ENCODE measurements around the gene ADAMTS16.
"Not testable (repeated sequence)": the region's sequence is repeated elsewhere in the genome, so short reads cannot be mapped to it uniquely, and the experiment has no call there.

ADAMTS16 gene, protein sequence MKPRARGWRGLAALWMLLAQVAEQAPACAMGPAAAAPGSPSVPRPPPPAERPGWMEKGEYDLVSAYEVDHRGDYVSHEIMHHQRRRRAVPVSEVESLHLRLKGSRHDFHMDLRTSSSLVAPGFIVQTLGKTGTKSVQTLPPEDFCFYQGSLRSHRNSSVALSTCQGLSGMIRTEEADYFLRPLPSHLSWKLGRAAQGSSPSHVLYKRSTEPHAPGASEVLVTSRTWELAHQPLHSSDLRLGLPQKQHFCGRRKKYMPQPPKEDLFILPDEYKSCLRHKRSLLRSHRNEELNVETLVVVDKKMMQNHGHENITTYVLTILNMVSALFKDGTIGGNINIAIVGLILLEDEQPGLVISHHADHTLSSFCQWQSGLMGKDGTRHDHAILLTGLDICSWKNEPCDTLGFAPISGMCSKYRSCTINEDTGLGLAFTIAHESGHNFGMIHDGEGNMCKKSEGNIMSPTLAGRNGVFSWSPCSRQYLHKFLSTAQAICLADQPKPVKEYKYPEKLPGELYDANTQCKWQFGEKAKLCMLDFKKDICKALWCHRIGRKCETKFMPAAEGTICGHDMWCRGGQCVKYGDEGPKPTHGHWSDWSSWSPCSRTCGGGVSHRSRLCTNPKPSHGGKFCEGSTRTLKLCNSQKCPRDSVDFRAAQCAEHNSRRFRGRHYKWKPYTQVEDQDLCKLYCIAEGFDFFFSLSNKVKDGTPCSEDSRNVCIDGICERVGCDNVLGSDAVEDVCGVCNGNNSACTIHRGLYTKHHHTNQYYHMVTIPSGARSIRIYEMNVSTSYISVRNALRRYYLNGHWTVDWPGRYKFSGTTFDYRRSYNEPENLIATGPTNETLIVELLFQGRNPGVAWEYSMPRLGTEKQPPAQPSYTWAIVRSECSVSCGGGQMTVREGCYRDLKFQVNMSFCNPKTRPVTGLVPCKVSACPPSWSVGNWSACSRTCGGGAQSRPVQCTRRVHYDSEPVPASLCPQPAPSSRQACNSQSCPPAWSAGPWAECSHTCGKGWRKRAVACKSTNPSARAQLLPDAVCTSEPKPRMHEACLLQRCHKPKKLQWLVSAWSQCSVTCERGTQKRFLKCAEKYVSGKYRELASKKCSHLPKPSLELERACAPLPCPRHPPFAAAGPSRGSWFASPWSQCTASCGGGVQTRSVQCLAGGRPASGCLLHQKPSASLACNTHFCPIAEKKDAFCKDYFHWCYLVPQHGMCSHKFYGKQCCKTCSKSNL

DNA sequence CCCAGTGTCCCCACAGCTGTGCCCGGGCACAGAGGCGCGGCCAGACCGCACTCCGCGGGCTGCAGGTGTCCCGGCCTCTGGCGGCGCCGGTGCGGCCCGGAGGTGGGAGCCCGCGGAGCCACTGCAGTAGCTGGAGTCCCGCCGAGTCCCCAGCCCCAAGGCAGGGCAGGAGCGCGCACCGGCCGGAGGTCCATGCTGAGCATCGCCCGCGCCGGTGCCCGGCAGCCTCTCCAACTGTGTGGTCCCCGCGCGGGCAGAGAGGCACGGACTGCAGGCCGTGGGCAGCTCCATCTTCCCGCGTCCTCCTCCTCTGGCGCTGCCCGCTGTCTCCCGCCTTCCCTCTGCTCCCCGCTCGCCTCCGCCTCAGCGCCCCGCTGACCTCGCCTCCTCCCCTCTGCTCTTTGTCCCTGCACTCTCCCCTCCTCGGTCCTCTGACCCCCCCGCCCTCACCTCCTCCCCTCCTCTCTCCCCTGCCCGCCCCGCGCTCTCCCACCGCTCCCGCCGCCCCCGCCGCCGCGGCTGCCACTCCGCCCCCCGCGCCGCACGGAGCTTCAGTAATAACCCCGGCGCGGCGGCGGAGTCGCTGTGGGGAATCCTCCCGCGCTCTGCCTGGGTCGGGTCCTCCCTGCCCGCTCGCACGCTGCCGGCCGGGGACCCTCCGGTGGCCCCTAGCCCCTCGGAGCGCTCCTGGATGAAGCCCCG lies at the start of gene ADAMTS16:
Gene ADAMTS16 (plus strand): TSS at position 554 of the 702 bp plus-strand sequence. CDS start 138 bp downstream, at position 692.
- no peak for FAIRE-seq
- DNase-seq (ENCODE audit: low spot score) = no peak

DNA sequence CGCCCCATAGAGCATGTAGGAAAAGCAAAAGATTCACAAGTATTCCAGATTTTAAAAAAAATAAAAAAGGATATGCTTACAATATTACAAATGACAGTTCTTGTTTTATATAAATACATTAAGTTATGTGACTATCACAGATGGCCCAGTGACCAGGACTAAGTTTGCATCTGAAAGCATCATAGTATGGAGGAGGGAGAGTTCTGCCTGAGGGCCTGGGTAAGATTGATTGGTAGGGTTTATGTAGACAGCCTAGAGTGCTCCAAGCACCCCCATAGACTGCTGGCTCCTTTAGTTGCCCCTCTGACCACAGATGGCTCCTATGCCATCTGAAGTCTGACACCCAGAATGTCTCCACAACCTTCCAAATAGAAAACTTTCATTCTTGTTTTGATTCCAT lies 48.0 kb upstream of the ADAMTS16 start:
- FAIRE-seq (no peak), DNase-seq (ENCODE audit: low spot score) (no peak)

DNA sequence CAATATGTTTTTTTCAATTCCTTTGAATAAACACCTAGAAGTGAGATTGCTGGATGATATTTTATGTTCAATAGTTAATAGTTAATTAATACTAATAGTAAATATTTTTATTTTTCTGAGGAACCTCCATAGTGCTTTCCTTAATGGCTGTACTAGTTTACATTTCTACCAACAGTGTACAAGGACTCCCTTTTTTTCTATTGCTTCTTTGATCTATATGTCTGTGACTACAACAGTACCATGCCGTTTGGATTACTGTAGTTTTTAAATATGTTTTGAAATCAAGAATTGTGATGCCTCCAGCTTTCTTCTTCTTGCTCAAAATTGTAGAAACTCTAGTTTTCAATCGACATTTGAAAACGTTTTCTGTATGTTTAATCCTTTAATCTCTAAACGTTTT lies 39.5 kb upstream of the ADAMTS16 start:
- no peak for FAIRE-seq
- no peak for DNase-seq (ENCODE audit: low spot score)

DNA sequence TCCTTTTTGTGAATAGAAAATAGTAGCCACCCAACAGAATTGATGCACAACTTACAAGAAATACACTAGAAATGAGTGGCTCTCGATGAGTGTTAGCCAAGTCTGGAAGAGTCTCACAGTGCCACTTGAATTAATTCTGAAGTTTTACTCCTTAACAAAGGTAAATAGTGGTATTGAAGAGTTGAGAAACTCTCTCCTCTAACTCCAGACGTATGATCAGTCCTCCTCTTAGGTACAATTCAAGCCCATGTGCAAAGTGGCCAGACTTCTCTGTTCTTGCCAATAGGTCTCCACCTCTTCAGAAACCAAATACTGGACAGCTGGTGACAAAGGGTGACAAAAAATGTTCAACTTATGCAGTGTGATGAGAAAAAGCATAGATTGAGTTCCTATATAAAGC lies 38.5 kb upstream of the ADAMTS16 start:
- FAIRE-seq (no peak), DNase-seq (ENCODE audit: low spot score) (no peak)

DNA sequence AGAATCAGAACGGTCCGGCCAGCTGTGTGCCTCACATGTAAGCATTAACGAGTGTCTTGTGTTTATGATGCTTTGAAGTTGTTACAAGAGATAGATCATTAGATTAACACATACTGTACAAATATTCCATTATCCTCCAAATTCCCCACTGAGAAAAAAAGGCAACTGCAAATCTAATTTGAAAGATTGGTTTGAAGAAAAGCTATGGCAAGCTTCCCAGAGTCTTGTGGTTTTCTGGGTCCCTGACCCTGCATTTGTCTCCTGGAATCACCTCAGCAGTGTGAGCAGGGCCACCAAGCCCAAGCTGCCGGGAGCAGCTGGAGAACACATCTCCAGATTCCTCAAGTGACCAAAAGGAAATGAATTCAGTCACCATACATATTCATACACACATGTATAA lies 36.9 kb upstream of the ADAMTS16 start:
- peak; percentile 38 for DNase-seq (ENCODE audit: low spot score)
- peak; percentile 95 for FAIRE-seq

DNA sequence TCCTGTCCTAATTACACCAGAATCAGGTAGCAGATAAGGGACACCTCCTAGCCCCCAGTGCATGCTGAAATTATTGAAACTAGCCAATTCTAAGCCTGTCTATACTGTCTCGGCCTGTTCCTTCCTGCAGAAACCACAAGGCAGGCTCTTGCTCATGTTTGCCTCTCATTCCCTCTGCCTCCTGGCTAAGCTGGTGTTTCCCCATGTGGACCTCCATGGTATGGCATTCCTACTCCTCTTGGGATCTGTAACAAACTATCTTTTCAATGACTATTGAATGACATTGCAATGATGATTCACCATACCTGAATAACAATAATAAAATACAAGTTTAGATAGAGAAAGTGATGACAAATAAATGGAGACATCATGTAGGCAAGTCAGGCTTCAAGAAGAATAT lies 35.6 kb upstream of the ADAMTS16 start:
- FAIRE-seq (no peak), DNase-seq (ENCODE audit: low spot score) (no peak)

DNA sequence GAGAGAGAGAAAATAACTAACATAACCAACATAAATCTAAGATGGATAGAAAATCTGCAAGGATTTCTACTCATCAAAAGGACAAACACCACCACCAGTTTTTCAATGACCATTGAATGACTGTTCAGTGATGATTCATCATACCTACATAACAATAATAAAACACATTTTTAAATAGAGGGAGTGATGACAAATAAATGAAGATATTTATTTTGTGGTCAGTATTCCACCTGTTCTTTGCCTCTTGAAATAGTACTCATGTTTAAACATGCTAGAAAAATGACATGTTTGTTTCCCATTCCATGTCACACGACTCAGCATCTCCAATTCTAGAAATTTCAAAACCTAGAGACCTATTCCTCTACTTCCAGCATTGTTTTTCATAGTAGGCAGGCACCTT lies 34.6 kb upstream of the ADAMTS16 start:
- DNase-seq (ENCODE audit: low spot score) = no peak
- peak; percentile 23 for FAIRE-seq

DNA sequence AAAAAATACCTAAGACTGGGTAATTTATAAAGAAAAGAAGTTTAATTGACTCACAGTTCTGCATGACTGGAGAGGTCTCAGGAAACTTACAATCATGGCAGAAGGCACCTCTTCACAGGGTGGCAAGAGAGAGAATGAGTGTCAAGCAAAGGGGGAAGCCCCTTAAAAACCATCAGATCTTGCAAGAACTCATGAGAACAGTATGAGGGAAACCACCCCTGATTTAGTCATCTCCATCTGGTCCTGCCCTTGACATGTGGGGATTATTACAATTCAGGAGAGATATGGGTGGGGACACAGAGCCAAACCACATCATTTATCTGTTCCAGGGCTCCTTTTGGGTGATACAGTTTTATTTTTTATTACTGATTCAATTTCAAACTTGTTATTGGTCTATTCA lies 23.2 kb upstream of the ADAMTS16 start:
- no peak for DNase-seq (ENCODE audit: low spot score)
- FAIRE-seq = peak; percentile 32

DNA sequence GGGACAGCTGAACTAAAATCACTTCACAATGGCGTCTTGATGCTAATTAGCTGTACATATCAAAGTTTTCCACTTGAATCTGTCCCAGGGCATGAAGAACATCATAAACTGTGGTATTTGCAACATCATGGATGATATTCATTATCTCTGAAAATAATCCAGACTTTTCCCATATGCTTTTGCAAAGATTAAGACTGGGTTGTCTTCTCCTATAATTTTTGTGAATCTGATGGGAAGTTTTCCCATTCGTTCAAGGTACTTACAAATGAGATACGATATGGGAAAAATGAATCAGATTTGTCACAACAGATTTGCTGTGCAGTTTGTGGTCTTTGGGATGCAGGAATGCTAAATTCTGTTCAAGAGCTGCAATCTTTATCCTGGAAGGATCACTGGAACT lies 17.4 kb upstream of the ADAMTS16 start:
- FAIRE-seq (no peak), DNase-seq (ENCODE audit: low spot score) (no peak)

DNA sequence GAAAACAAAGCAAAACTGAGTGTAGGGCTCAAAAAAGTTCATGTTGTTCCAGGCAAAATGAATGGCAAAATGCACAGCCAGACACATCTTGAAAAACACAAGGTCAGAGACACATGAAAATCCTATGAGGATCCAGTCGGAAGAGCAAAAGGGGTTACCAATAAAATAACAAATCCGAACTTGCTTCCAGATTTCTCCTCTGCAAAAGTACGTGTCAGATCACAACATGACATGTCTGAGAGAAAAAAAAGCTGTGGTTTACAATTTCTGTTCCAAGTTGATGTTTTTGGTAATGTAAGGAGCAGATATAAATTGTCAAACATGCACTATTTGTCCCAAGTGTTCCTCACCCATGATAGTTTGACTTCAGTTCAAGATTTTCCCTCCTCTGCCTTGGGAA lies 15.9 kb upstream of the ADAMTS16 start:
- FAIRE-seq = no peak

DNA sequence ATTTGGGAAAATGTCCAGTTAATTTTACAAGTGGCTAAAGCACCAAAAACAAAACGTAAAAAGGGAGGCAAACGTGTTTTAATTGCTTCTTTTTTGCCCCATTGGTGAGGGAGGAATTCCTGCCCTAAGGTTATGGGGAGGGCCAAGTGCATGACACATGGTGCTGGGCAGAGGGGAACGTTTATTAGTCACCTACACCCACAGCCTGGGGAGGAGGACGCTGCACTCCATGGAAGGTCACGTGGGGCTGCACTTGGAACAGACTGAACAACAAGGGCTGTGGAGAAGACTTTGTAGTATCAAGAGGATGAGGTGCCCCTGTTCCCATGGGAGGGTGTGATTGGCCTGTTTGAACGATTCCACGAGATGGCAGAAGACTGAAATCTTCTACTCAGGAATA lies 13.7 kb upstream of the ADAMTS16 start:
- FAIRE-seq (peak; percentile 97), DNase-seq (ENCODE audit: low spot score) (peak; percentile 90)

More for the DNA sequence above, 15.9 kb upstream of the ADAMTS16 start:
- no peak for DNase-seq (ENCODE audit: low spot score)

DNA sequence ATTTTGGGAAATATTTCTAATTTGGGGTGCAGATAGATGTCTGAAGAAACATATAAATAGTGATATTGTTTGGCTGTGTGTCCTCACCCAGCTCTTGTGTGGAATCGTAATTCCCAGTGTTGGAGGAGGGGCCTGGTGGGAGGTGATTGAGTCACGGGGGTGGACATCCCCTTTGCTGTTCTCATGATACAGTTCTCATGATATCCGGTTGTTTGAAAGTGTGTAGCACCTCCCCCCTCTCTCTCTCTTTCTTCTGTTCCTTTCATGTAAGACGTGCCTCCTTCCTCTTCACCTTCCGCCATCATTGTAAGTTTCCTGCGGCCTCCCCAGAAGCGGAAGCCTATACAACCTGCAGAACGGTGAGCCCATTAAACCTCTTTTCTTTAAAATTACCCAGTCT lies 11.4 kb upstream of the ADAMTS16 start:
- no peak for DNase-seq (ENCODE audit: low spot score)
- FAIRE-seq = no peak

DNA sequence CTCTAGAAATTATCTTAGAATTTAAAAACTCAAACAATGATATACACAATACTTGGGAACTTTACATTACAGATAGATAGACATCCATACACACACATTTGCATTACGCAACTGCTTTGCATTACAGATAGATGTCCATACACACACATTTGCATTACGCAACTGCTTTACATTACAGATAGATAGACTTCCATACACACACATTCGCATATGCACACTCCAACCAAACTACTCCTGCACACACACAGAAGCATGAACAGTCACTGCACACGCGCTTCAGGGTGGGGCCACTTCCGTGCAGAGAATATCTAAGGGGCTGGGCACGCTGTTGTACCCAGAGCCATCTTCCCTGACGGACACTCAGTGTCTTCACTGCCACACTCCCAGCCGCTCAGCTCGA lies 7.9 kb upstream of the ADAMTS16 start:
- no peak for FAIRE-seq
- DNase-seq (ENCODE audit: low spot score) = no peak

DNA sequence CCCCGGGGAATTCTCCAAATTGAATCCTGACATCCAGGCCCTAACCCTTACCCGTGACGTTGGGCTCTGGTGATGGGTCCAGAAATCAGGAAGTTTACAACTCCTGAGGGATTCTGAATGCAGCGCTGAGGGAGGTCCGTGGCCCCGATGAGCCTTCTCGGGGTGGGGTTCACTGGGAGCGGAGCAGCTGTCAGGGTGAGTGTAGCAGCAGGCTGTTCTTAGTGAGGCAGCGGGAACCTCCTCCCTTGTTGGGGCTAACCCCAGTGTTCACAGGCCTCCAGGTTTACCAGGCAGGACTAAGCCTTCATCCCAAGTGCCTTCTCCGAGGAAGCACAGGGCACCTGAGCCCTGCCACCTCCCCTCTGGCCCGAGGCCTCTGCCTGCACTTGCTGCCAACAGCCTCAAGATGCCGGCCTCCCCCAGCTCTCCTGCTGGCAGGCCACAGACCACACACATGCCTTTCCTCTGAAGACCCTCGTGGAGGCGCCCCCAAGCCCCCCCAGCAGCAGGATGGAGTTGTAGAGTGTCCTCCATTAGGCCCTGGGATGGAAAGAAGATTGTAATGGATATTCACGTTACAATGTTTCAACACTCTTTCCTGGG lies 7.3 kb upstream of the ADAMTS16 start:
- DNase-seq (ENCODE audit: low spot score) (no peak), FAIRE-seq (no peak)

DNA sequence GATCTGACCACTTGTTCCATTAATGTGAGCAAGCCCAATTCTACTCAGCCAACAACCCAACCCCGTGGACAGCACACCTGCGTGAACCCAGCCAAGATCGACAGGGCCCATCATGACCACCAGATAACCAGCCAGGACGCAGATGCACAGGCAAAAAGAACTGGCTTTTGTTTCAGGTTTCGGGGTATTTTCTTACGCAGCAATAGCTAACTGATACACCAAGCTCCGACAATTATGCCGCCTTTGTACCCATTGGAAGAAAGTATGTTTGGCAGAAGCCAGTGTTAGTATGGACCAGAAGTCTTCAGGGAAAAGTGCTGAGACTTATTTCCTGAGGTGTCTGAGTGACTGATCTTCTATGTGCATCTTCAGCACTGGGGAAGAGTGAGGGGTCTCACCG lies 6.0 kb upstream of the ADAMTS16 start:
- FAIRE-seq (no peak), DNase-seq (ENCODE audit: low spot score) (no peak)

DNA sequence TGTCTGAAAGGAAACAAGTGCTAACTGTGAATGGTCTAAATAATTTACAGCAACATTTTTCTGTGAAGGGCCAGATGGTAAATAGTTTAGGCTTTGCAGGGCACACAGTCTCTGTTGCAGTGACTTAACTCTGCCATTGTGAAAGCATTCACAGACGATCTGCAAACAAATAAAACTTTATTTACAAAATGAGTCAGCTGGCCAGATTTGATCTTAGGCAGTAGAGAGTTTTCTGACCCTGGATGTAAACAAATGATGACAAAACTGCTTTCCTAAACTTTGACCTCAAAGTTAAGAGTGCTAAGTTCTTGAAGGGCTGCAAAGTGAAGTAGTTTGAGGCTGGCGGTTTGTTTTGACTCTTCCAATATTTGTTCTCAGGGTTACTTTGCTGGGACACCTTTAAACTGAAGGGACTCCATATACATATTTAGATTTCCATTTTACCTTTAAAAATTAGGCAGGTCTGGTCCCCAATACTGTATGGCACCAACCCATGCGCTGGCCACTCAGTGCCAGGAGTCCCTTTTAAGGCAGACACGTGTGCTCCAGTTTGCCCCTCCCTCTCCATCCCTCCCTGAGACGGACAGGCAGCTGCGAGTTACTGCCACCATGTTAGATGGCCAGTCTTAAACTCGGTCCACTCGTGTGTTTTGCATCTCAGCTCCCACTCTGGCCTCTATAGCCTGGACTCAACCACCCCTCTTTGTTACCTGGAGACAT lies 4.0 kb upstream of the ADAMTS16 start:
- no peak for FAIRE-seq

DNA sequence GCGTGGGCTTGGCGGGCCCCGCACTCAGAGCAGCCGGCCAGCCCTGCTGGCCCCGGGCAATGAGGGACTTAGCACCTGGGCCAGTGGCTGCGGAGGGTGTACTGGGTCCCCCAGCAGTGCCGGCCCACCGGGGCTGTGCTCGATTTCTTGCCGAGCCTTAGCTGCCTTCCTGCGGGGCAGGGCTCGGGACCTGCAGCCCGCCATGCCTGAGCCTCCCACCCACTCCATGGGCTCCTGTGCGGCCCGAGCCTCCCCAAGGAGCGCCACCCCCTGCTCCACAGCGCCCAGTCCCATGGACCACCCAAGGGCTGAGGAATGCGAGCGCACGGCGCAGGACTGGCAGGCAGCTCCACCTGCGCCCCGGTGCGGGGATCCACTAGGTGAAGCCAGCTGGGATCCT lies 2.3 kb upstream of the ADAMTS16 start:
- not testable (repeated sequence) for DNase-seq (ENCODE audit: low spot score); FAIRE-seq

More for the DNA sequence above, 4.0 kb upstream of the ADAMTS16 start:
- no peak for DNase-seq (ENCODE audit: low spot score)

DNA sequence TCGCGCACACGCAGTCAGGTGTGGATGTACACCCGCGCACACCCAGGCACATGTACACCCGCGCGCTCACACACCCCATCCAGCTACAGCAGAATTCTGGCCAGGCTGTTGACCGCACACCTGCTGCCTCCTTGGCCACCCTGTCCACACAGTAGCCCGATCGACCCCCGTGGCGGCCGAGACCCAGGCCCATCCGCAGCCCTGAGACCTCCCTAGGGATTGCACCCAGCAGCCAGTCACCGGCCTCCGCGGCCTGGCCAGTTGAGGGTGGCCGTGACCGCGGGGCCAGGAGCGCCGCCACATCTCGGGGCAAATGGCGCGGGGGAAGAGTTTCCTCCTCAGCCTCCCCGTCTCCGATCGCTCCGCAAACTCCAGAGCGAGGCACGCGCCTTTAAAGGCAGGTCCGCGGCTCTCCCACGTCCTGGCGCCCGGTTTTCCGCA lies 774 bp upstream of the ADAMTS16 start:
- DNase-seq (ENCODE audit: low spot score) = no peak
- FAIRE-seq = no peak

DNA sequence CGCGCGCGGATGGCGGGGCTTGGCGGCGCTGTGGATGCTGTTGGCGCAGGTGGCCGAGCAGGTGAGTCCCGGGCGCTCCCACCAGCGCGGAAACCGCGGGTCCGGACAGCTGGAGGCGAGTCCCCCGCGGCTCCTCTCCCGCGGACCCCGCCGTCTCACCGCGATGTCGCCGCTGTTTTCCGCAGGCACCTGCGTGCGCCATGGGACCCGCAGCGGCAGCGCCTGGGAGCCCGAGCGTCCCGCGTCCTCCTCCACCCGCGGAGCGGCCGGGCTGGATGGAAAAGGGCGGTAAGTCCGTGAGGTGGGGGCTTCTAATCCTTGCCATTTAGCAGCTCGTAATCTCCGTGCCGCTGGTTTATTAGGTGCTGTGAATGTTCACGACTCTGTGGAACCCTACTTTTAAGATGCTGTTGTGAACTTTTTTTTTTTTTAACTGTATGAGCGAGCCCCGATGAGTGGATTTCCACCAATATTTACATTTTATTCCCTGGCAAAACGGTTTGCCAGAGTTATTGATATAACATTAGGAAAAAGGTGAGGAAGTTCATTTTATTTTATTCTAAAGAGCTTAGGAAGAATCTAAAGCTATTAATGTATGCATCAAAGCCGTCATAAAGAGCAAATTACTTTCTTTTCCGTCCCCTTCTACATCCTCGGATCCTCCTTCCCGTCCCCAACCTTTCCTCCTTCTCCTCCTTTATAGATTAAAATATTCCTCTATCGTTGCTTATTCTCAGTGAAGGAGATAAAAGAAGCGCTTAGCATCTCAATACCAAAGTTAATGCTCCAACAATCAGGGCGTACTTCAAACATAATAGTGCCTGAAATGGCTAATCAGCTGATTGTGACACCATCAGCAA lies 579 bp downstream of the ADAMTS16 start:
- DNase-seq (ENCODE audit: low spot score) (no peak), FAIRE-seq (no peak)

Data from RCC 7860 (cell line).